ENCODE measurements around the gene GPC6.

GPC6 gene

DNA sequence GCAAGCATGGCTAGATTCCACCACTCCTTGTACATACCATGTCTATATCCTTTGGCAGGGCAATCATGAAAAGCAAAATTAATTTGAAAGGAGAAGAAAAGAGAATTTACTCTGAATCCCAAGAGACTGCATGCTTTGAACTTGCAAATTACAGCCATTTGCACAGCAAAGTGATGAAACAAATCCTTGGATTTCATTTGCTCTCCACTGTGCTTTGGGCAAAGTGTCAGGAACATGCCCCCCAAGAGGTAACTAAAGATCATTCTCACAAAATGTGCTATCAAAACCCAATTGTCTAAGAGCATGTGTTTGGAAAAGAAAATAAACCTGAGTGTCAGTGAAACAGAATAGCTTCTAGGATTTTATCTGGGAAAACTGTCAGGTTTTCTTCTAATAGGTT is 298.5 kb downstream of the GPC6 start:
- Mint-ChIP-seq H3K4me1 (peaks cover 8% of the 10 kb centered on the region), H3K27ac (no peak overlapping the region), H3K27me3 (ENCODE audit: low read depth) (no peaks in the 10 kb centered on the region), H3K36me3 (ENCODE audit: low read depth) (no peaks in the 10 kb centered on the region), H3K4me3 (no peak overlapping the region), H3K9me3 (no peaks in the 10 kb centered on the region)
- TF ChIP-seq, protein P1, sequence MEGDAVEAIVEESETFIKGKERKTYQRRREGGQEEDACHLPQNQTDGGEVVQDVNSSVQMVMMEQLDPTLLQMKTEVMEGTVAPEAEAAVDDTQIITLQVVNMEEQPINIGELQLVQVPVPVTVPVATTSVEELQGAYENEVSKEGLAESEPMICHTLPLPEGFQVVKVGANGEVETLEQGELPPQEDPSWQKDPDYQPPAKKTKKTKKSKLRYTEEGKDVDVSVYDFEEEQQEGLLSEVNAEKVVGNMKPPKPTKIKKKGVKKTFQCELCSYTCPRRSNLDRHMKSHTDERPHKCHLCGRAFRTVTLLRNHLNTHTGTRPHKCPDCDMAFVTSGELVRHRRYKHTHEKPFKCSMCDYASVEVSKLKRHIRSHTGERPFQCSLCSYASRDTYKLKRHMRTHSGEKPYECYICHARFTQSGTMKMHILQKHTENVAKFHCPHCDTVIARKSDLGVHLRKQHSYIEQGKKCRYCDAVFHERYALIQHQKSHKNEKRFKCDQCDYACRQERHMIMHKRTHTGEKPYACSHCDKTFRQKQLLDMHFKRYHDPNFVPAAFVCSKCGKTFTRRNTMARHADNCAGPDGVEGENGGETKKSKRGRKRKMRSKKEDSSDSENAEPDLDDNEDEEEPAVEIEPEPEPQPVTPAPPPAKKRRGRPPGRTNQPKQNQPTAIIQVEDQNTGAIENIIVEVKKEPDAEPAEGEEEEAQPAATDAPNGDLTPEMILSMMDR (IDR thresholded peaks at IDR 0.05; ENCODE audit: unreplicated experiment in 3 of 3): no peak

DNA sequence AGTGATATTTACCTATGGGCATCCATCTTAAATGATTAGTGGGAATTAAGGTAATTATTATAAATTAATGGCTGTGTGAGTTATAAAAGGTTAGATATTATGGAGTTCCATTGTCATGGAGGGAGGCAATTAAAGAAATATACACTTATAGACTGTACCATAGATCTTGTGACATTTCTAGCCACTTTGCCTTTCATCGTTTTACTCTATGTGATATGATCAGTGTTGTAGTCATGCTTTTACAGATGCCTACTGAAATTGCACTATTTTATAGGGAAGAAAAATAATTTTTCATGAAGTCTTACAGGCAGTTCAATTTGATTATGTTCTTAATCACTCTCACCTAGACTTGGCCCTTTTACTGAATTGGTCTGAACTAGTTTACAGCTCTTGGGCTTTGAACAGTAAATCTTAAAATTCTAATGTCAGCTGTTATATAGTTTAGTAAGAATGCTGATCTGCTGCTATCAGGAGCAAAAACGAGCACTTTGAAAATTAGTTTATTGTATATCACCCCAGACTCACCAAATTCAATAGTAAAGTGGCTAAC is 301.2 kb downstream of the GPC6 start:
- Mint-ChIP-seq H3K36me3 (ENCODE audit: low read depth) (no peaks in the 10 kb centered on the region), H3K27ac (no peak overlapping the region), H3K4me3 (no peak overlapping the region), H3K4me1 (peaks cover under 1% of the 10 kb centered on the region), H3K9me3 (no peaks in the 10 kb centered on the region), H3K27me3 (ENCODE audit: low read depth) (no peaks in the 10 kb centered on the region)
- TF ChIP-seq, protein P1 (IDR thresholded peaks at IDR 0.05; ENCODE audit: unreplicated experiment in 3 of 3): no peak

DNA sequence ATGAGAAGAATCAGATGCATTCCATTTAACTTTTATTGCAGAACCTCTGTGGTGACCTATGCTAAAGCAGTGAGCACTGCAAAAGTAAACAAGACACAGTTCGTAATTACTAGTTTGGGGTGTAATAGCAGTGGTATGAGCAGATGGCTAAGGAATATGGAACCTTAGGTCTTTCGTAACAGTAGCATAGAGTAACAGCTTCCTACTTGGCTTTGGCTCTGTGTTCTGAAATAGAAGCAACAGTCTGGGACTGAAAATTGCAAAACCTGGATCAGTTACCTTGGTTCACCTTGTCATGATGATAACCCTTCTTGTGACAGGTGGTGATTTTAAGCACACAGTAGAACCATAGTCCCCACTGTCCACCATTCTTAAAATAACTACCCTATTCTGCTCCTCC is 303.4 kb downstream of the GPC6 start:
- H3K27me3 Mint-ChIP-seq (ENCODE audit: low read depth): no peaks in the 10 kb centered on the region
- TF ChIP-seq, protein P1 (IDR thresholded peaks at IDR 0.05; ENCODE audit: unreplicated experiment in 3 of 3): no peak
- H3K4me3 Mint-ChIP-seq: no peak overlapping the region
- H3K9me3 Mint-ChIP-seq: no peaks in the 10 kb centered on the region
- no peak overlapping the region for H3K27ac Mint-ChIP-seq
- H3K4me1 Mint-ChIP-seq: peaks cover 12% of the 10 kb centered on the region
- no peaks in the 10 kb centered on the region for H3K36me3 Mint-ChIP-seq (ENCODE audit: low read depth)

DNA sequence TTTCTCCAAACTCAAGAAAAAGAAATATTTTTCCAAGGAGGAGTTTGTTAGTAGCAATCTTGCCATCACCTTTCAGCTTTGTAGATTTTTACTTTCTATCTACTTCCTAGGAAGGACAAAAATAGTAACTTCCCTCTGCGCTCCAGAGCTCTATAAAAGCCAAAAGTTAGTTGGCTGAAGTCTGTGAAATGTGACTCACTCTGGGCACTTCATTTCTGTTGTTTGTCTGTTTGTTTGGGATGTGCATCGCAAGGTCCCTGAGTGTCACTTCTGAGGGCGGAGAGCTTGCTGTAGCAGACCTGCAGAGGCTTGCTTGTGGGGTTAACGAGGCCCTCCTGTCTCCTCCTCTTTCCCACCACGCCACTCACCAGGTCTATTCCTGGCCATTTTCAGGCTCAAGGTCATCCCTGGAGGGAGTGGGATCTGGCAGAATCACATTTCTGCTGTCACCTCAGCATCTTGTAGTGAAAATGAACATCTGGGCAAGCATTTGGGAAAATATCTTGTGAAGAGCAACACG is 307.6 kb downstream of the GPC6 start:
- Mint-ChIP-seq H3K27ac (peak overlapping the region in 2 of 3 experiments; percentile 8 to 40), H3K36me3 (ENCODE audit: low read depth) (peaks cover 2% of the 10 kb centered on the region), H3K9me3 (peaks cover 4% of the 10 kb centered on the region), H3K4me1 (peaks cover 12% of the 10 kb centered on the region), H3K4me3 (no peak overlapping the region), H3K27me3 (ENCODE audit: low read depth) (no peaks in the 10 kb centered on the region)
- TF ChIP-seq, protein P1 (IDR thresholded peaks at IDR 0.05; ENCODE audit: unreplicated experiment in 3 of 3): no peak

DNA sequence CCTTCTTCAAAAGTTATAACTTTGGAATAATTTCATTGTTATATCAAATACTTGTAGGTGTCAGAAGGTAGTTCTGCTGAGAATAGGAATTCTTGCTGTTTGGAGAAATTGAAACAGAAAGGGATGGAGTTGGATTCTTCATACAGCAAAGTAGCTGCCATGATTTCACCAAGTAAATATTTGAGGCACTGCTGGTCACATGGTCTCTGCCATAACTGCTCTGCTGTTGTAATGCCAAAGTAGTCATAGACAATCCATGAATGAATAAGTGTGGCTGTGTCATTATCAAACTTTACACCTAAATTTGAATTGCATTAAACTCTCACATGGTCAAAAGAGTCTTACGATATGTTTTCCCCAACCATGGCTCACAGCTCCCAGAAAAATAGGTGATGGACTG is 308.6 kb downstream of the GPC6 start:
- Mint-ChIP-seq H3K9me3 (peaks cover 6% of the 10 kb centered on the region), H3K36me3 (ENCODE audit: low read depth) (peaks cover 4% of the 10 kb centered on the region), H3K27ac (no peak overlapping the region)

More for the DNA sequence above, 308.6 kb downstream of the GPC6 start:
- Mint-ChIP-seq H3K4me1 (peaks cover 12% of the 10 kb centered on the region), H3K4me3 (no peak overlapping the region), H3K27me3 (ENCODE audit: low read depth) (no peaks in the 10 kb centered on the region)
- TF ChIP-seq, protein P1 (IDR thresholded peaks at IDR 0.05; ENCODE audit: unreplicated experiment in 3 of 3): no peak
